ENCODE data around the gene METTL1.
"Not testable (repeated sequence)": the region's sequence is repeated elsewhere in the genome, so short reads cannot be mapped to it uniquely, and the experiment has no call there.

The METTL1 gene

GRCh38 chr12:57771873-57772428, at the start of gene METTL1:
TSS of gene METTL1 (minus strand) at chr12:57772105. CDS start at chr12:57772083, 22 bp downstream.
- peaks cover 26% of the 10 kb centered on the region for H3K27me3 Mint-ChIP-seq (ENCODE audit: low read depth)
- H3K27ac Mint-ChIP-seq = peak within 1 kb of the TSS; percentile 92 to 97 (median 93)
- no peaks in the 10 kb centered on the region for H3K9me3 Mint-ChIP-seq
- TF ChIP-seq CTCF (IDR thresholded peaks at IDR 0.05; ENCODE audit: unreplicated experiment in 3 of 3) = no peak
- peaks cover 28% of the 10 kb centered on the region for H3K36me3 Mint-ChIP-seq (ENCODE audit: low read depth)
- peak within 1 kb of the TSS; percentile 89 to 97 (median 97) for H3K4me3 Mint-ChIP-seq
- peaks cover 26% of the 10 kb centered on the region for H3K4me1 Mint-ChIP-seq

- H3K27ac Mint-ChIP-seq = not testable (repeated sequence)
Observed at GRCh38 chr12:57821015-57821414, 49.1 kb upstream of the METTL1 start.

GRCh38 chr12:57820119-57820518, 48.2 kb upstream of the METTL1 start:
- H3K4me1 Mint-ChIP-seq = peaks cover 26% of the 10 kb centered on the region

More at GRCh38 chr12:57821015-57821414, 49.1 kb upstream of the METTL1 start:
- not testable (repeated sequence) for H3K27me3 Mint-ChIP-seq (ENCODE audit: low read depth); H3K4me3 Mint-ChIP-seq; H3K9me3 Mint-ChIP-seq
- H3K4me1 Mint-ChIP-seq = peaks cover 24% of the 10 kb centered on the region
- peaks cover 72% of the 10 kb centered on the region for H3K36me3 Mint-ChIP-seq (ENCODE audit: low read depth)

GRCh38 chr12:57817990-57818331, 46.1 kb upstream of the METTL1 start:
- H3K9me3 Mint-ChIP-seq, H3K27ac Mint-ChIP-seq: not testable (repeated sequence)

More at GRCh38 chr12:57820119-57820518, 48.2 kb upstream of the METTL1 start:
- H3K27me3 Mint-ChIP-seq (ENCODE audit: low read depth); H3K9me3 Mint-ChIP-seq; H3K27ac Mint-ChIP-seq; H3K4me3 Mint-ChIP-seq: not testable (repeated sequence)
- H3K36me3 Mint-ChIP-seq (ENCODE audit: low read depth) = peaks cover 63% of the 10 kb centered on the region

GRCh38 chr12:57817261-57817989, 45.5 kb upstream of the METTL1 start:
- no peaks in the 10 kb centered on the region for H3K9me3 Mint-ChIP-seq
- peaks cover 34% of the 10 kb centered on the region for H3K4me1 Mint-ChIP-seq
- peaks cover 41% of the 10 kb centered on the region for H3K36me3 Mint-ChIP-seq (ENCODE audit: low read depth)
- H3K27ac Mint-ChIP-seq = peak overlapping the region in 1 of 3 experiments; percentile 31
- H3K4me3 Mint-ChIP-seq = no peak overlapping the region
- no peak for TF ChIP-seq CTCF (IDR thresholded peaks at IDR 0.05; ENCODE audit: unreplicated experiment in 3 of 3)
- no peaks in the 10 kb centered on the region for H3K27me3 Mint-ChIP-seq (ENCODE audit: low read depth)

More at GRCh38 chr12:57817990-57818331, 46.1 kb upstream of the METTL1 start:
- H3K27me3 Mint-ChIP-seq (ENCODE audit: low read depth); H3K4me3 Mint-ChIP-seq: not testable (repeated sequence)
- H3K4me1 Mint-ChIP-seq = peaks cover 34% of the 10 kb centered on the region
- peaks cover 43% of the 10 kb centered on the region for H3K36me3 Mint-ChIP-seq (ENCODE audit: low read depth)

- Mint-ChIP-seq H3K9me3 (no peaks in the 10 kb centered on the region), H3K36me3 (ENCODE audit: low read depth) (peaks cover 38% of the 10 kb centered on the region), H3K27ac (peak overlapping the region in 2 of 3 experiments; percentile 31 to 35), H3K27me3 (ENCODE audit: low read depth) (no peaks in the 10 kb centered on the region), H3K4me1 (peaks cover 34% of the 10 kb centered on the region), H3K4me3 (no peak overlapping the region)
- TF ChIP-seq CTCF (IDR thresholded peaks at IDR 0.05; ENCODE audit: unreplicated experiment in 3 of 3) = no peak
Observed at GRCh38 chr12:57816855-57817151, 44.9 kb upstream of the METTL1 start.

- Mint-ChIP-seq H3K4me3 (no peak overlapping the region), H3K27ac (peak overlapping the region in 2 of 3 experiments; percentile 31 to 35), H3K4me1 (peaks cover 34% of the 10 kb centered on the region), H3K36me3 (ENCODE audit: low read depth) (peaks cover 35% of the 10 kb centered on the region), H3K9me3 (no peaks in the 10 kb centered on the region), H3K27me3 (ENCODE audit: low read depth) (no peaks in the 10 kb centered on the region)
- no peak for TF ChIP-seq CTCF (IDR thresholded peaks at IDR 0.05; ENCODE audit: unreplicated experiment in 3 of 3)
Observed at GRCh38 chr12:57816001-57816854, 44.3 kb upstream of the METTL1 start.

All from nephron (organoid).